ELR (cell line): ENCODE data around the gene FNIP1.
"Not testable (repeated sequence)": the region's sequence is repeated elsewhere in the genome, so short reads cannot be mapped to it uniquely, and the experiment has no call there.

ENCODE experiments used
- DNase-seq: peaks from one replicate; pipeline ENCODE4 v3.0.0-alpha.2; 2015; ENCODE audit warnings: low read depth

The FNIP1 gene

GRCh38 chr5:131796793-131797693, at the start of gene FNIP1:
Gene FNIP1 (minus strand): TSS chr5:131797017. CDS start chr5:131796921, 96 bp downstream.
- DNase-seq, result peak; percentile 98

GRCh38 chr5:131846536-131846935, 49.7 kb upstream of the FNIP1 start:
- DNase-seq, result peak; percentile 21

- DNase-seq, result no peak
Measured at GRCh38 chr5:131845828-131846227, 49.0 kb upstream of the FNIP1 start.

GRCh38 chr5:131842971-131843370, 46.2 kb upstream of the FNIP1 start:
- not testable (repeated sequence) for DNase-seq

GRCh38 chr5:131832702-131833101, 35.9 kb upstream of the FNIP1 start:
- not testable (repeated sequence) for DNase-seq

- no peak for DNase-seq
Measured at GRCh38 chr5:131825404-131826013, 28.7 kb upstream of the FNIP1 start.

GRCh38 chr5:131824631-131825030, 27.8 kb upstream of the FNIP1 start:
- DNase-seq, result no peak

GRCh38 chr5:131821221-131821620, 24.4 kb upstream of the FNIP1 start:
- no peak for DNase-seq

- no peak for DNase-seq
Measured at GRCh38 chr5:131818001-131818724, 21.3 kb upstream of the FNIP1 start.

GRCh38 chr5:131814990-131815389, 18.2 kb upstream of the FNIP1 start:
- peak; percentile 92 for DNase-seq

- DNase-seq, result peak; percentile 12
Measured at GRCh38 chr5:131812371-131813160, 15.7 kb upstream of the FNIP1 start.

GRCh38 chr5:131810510-131811249, 13.9 kb upstream of the FNIP1 start:
- DNase-seq, result peak; percentile 50

GRCh38 chr5:131795879-131796792, 681 bp downstream of the FNIP1 start:
- peak; percentile 69 for DNase-seq

GRCh38 chr5:131795228-131795627, 1.6 kb downstream of the FNIP1 start:
- DNase-seq, result peak; percentile 17

GRCh38 chr5:131794586-131794985, 2.2 kb downstream of the FNIP1 start:
- DNase-seq, result peak; percentile 11

- DNase-seq, result no peak
Measured at GRCh38 chr5:131792896-131793295, 3.9 kb downstream of the FNIP1 start.

- no peak for DNase-seq
Measured at GRCh38 chr5:131791866-131792265, 5.0 kb downstream of the FNIP1 start.

GRCh38 chr5:131790550-131790949, 6.3 kb downstream of the FNIP1 start:
- no peak for DNase-seq

GRCh38 chr5:131789765-131790164, 7.1 kb downstream of the FNIP1 start:
- no peak for DNase-seq

GRCh38 chr5:131787736-131788135, 9.1 kb downstream of the FNIP1 start:
- no peak for DNase-seq
